ENCODE data around the gene NMNAT3.

DNA sequence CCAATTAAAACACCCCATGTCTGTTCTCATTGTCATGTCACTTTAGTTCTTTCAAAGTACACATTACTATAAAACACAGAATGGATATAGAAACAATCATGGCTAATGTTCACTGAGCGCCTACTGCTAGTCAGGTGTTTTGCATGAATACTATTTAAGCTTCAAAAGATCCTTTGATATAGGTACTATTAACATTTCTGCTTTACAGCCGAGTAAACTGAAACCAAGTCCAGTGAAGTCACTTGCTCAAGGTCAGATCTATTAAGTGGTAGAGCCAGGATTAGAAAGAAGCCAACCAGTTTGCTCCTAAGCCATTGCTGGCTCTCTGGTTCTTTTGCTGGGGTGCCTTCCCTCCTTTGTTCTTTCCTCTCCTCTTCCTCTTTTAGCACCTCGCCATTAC is 32.4 kb upstream of the NMNAT3 start:
- TF ChIP-seq, protein P1, sequence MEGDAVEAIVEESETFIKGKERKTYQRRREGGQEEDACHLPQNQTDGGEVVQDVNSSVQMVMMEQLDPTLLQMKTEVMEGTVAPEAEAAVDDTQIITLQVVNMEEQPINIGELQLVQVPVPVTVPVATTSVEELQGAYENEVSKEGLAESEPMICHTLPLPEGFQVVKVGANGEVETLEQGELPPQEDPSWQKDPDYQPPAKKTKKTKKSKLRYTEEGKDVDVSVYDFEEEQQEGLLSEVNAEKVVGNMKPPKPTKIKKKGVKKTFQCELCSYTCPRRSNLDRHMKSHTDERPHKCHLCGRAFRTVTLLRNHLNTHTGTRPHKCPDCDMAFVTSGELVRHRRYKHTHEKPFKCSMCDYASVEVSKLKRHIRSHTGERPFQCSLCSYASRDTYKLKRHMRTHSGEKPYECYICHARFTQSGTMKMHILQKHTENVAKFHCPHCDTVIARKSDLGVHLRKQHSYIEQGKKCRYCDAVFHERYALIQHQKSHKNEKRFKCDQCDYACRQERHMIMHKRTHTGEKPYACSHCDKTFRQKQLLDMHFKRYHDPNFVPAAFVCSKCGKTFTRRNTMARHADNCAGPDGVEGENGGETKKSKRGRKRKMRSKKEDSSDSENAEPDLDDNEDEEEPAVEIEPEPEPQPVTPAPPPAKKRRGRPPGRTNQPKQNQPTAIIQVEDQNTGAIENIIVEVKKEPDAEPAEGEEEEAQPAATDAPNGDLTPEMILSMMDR (IDR thresholded peaks at IDR 0.05) = no peak
- TF ChIP-seq POLR2A (IDR thresholded peaks at IDR 0.05) = no peak

All from stomach (tissue), 4 donors.